ENCODE data around the gene PPP2R3C.

Gene PPP2R3C

GRCh38 chr14:35116242-35116641, 5.5 kb downstream of the PPP2R3C start:
- Histone ChIP-seq H3K9me3 (ENCODE audit: control insufficient read depth, insufficient read depth, low read length) (peaks cover 8% of the 10 kb centered on the region; the same call in 1 of the 2 replicates), H3K4me2 (ENCODE audit: low read length) (no peak overlapping the region), H3K9me2 (replicated peaks; ENCODE audit: control insufficient read depth, low read length) (no peaks in the 10 kb centered on the region), H3K4me1 (ENCODE audit: control insufficient read depth, low read length) (peaks cover 8% of the 10 kb centered on the region), H3K36me3 (ENCODE audit: control insufficient read depth, low read length) (peaks cover 35% of the 10 kb centered on the region), H3F3A (ENCODE audit: control insufficient read depth, insufficient read depth) (peaks cover 3% of the 10 kb centered on the region; the same call in 1 of the 2 replicates), H3K4me3 (ENCODE audit: low read length) (no peak overlapping the region), H4K20me1 (ENCODE audit: control insufficient read depth, insufficient read depth, low read depth, low read length) (no peaks in the 10 kb centered on the region), H3K27ac (ENCODE audit: low read depth, low read length) (no peak overlapping the region), H3K27me3 (ENCODE audit: control insufficient read depth, low read length) (no peaks in the 10 kb centered on the region), H3K79me2 (ENCODE audit: control insufficient read depth, low read length) (peaks cover 11% of the 10 kb centered on the region)
- TF ChIP-seq EZH2phosphoT487 (IDR thresholded peaks at IDR 0.05; ENCODE audit: borderline replicate concordance, low read length) (no peak), CTCF (IDR thresholded peaks at IDR 0.05; ENCODE audit: low read depth, low read length, poor library complexity, severe bottlenecking) (no peak)

- H3F3A ChIP-seq (ENCODE audit: control insufficient read depth, insufficient read depth), result peaks cover 3% of the 10 kb centered on the region; the same call in 1 of the 2 replicates
- H3K79me2 ChIP-seq (ENCODE audit: control insufficient read depth, low read length), result 0 out of 2 replicates have a peak, but pooled peaks cover 2% of the 10 kb centered on the region
- no peaks in the 10 kb centered on the region for H3K27me3 ChIP-seq (ENCODE audit: control insufficient read depth, low read length)
- TF ChIP-seq EZH2phosphoT487 (IDR thresholded peaks at IDR 0.05; ENCODE audit: borderline replicate concordance, low read length) (no peak), CTCF (IDR thresholded peaks at IDR 0.05; ENCODE audit: low read depth, low read length, poor library complexity, severe bottlenecking) (no peak)
- H3K9me2 ChIP-seq (replicated peaks; ENCODE audit: control insufficient read depth, low read length), result no peaks in the 10 kb centered on the region
- no peak overlapping the region for H3K27ac ChIP-seq (ENCODE audit: low read depth, low read length)
- H4K20me1 ChIP-seq (ENCODE audit: control insufficient read depth, insufficient read depth, low read depth, low read length), result no peaks in the 10 kb centered on the region
- peaks cover 51% of the 10 kb centered on the region for H3K36me3 ChIP-seq (ENCODE audit: control insufficient read depth, low read length)
- no peak overlapping the region for H3K4me2 ChIP-seq (ENCODE audit: low read length)
- no peaks in the 10 kb centered on the region for H3K4me1 ChIP-seq (ENCODE audit: control insufficient read depth, low read length)
- no peak overlapping the region for H3K4me3 ChIP-seq (ENCODE audit: low read length)
- H3K9me3 ChIP-seq (ENCODE audit: control insufficient read depth, insufficient read depth, low read length), result peaks cover 8% of the 10 kb centered on the region; the same call in 1 of the 2 replicates
Measured at GRCh38 chr14:35114036-35114435, 7.8 kb downstream of the PPP2R3C start.

GRCh38 chr14:35113308-35113950, 8.4 kb downstream of the PPP2R3C start:
- Histone ChIP-seq H3K4me3 (ENCODE audit: low read length) (no peak overlapping the region), H3K27me3 (ENCODE audit: control insufficient read depth, low read length) (no peaks in the 10 kb centered on the region), H3K9me2 (replicated peaks; ENCODE audit: control insufficient read depth, low read length) (no peaks in the 10 kb centered on the region), H3K79me2 (ENCODE audit: control insufficient read depth, low read length) (0 out of 2 replicates have a peak, but pooled peaks cover 2% of the 10 kb centered on the region), H3K4me2 (ENCODE audit: low read length) (no peak overlapping the region), H3K9me3 (ENCODE audit: control insufficient read depth, insufficient read depth, low read length) (peaks cover 8% of the 10 kb centered on the region; the same call in 1 of the 2 replicates), H3K4me1 (ENCODE audit: control insufficient read depth, low read length) (no peaks in the 10 kb centered on the region), H3F3A (ENCODE audit: control insufficient read depth, insufficient read depth) (peaks cover 3% of the 10 kb centered on the region; the same call in 1 of the 2 replicates), H4K20me1 (ENCODE audit: control insufficient read depth, insufficient read depth, low read depth, low read length) (no peaks in the 10 kb centered on the region), H3K27ac (ENCODE audit: low read depth, low read length) (no peak overlapping the region), H3K36me3 (ENCODE audit: control insufficient read depth, low read length) (peaks cover 51% of the 10 kb centered on the region)
- TF ChIP-seq CTCF (IDR thresholded peaks at IDR 0.05; ENCODE audit: low read depth, low read length, poor library complexity, severe bottlenecking) (no peak), EZH2phosphoT487 (IDR thresholded peaks at IDR 0.05; ENCODE audit: borderline replicate concordance, low read length) (no peak)

Measured in DOHH2 (cell line).